H4 (cell line): ENCODE data around the gene KDELR3. TPM values are rescaled to one million over a fixed set of nuclear protein-coding genes. Genes with fewer than 3 reads are reported as not detected.
A peak's percentile ranks its signal among the peaks of the same experiment; 100 is the strongest.
"Not testable (repeated sequence)": the region's sequence is repeated elsewhere in the genome, so short reads cannot be mapped to it uniquely, and the experiment has no call there.

ENCODE experiments used
- DNase-seq: peaks from one replicate; pipeline ENCODE4 v3.0.0-alpha.2; 2015; ENCODE audit warnings: low spot score
- total RNA-seq: library from RNA; depleted of rRNA; stranded (reverse); fragments of >200 nt; shearing (Covaris generic); gene quantifications from 2 replicates; pipeline ENCODE4 v1.2.3, GENCODE V29; 2014

Gene KDELR3
- total RNA-seq, 1 experiment from 2014 or later: 72.8 TPM

DNA sequence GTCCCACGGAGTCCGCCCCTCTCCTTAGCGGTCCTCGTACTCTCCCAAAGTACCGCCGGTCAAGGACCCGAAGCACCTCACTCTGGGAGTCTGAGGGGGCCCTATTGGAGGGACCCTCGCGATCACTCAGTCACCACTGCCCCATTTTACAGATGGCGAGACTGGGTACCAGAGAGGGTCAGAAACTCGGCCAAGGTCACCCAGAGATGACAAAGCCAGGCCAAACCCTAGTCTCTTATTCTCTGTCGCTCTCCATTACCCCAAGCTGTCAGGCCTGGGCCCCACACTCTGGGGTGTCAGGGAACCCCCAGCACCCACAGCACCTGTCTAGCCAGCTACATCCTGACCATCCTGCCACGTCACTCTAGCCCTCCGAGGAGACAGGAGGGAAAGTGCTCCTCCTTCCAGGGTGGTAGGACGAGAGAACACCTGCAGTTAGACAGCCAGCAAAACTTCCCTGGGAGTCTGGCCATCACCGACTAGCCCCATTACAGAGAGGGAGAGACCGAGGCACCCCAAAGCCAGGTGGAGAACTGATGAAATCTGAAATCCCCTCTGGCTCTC is 11.5 kb upstream of the KDELR3 start:
- no peak for DNase-seq

DNA sequence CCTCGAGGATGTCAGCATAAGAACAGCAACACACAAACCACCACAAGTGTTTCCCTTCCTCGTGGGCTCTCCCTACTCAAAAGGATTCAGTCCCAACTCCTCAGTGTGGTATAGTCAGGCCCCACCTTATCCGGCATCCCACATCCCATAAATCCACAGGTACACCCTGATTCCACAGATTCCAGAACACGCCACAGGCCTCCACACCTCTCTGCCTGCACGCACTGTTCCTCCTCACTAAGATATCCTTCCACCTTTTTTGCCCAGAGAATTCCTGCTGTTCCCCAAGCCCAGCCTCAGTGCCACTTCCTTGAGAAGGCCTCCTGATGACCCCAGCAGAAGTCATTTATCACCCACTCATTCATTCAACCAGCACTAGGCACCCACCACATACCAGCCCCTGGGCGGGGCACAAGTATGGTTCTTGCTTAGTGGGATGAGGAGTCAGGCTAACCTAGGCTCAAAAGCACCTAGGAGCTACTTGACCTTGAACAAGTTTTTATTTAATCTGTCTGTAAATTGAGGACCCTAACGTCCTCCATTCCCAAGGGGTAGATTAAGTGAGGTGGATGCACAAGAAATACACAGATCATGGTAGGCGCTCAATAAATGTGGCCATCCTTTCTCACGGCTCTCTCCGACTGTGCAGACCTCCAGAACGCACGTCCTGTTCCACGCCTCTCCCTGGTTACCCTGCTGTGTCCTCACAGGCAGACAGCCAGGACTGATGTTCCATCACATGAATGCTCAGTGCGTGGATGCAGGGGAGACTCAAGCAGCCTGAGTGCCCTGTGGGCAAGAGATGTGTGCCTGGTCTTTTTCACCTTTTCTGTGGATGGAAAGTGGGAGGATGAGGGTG is 10.8 kb upstream of the KDELR3 start:
- no peak for DNase-seq

DNA sequence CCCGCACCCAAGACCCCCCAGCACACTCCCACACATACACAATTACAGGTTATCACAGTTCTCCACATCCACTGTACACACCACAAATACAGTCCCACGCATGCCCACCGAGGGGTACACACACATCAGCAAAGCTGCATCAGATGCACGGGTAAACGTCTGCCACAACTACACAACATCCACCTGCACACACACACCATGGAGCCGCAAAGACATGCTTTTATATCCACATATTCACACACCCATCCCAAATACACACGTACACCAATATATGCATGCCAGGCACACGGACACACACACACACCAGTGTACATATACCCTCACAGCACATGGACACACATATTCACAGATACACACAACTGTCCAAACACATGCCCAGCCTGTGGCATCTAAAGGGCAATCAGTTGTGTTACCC is 7.5 kb upstream of the KDELR3 start:
- no peak for DNase-seq

DNA sequence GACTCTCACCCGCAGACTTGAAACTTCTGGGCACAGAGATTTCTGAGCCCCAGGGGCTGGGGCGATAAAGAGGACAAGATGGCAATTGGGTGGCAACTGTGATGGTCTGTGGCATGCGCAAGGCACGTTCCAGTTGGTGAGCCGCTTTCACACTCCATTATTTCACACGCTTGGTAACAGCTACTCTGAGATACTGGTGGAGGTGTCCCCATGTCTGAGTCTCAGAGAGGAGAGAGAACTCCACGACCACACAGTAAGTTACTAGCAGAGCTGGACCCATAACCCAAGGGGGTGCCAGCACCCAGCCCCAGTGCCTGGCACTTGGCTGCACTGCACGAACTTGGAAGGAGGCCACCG is 6.9 kb upstream of the KDELR3 start:
- no peak for DNase-seq

DNA sequence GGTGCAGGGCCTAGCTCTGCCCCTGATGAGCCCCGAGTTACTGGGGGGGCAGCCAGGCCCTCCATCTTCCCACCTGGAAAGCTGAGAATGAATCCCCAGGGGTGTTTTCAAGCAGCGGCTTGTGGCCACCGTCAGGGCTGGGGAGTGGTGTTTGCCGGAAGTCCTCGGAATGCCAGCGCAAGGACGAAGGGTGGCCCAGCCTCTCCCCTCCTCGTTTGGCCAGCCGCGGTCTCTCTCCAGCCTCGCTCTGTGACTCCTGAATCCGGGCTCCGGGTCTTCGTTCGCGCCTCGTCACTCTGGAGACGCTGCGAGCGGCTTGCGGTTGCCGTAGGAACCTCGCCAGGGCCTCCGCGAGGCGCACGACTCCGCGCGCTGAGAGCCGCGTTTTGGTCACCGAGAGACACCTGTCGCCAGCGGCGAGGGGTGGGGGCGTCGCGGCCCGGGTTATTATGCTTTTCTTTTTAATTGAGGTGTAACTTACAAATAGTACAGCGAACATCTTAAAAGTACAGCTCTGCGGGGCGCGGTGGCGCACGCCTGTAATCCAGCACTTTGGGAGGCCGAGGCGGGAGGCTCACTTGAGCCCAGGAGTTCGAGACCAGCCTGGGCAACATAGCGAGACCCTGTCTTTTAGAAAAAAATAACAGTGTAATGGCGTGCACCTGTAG is 6.3 kb upstream of the KDELR3 start:
- DNase-seq: peak; percentile 86

DNA sequence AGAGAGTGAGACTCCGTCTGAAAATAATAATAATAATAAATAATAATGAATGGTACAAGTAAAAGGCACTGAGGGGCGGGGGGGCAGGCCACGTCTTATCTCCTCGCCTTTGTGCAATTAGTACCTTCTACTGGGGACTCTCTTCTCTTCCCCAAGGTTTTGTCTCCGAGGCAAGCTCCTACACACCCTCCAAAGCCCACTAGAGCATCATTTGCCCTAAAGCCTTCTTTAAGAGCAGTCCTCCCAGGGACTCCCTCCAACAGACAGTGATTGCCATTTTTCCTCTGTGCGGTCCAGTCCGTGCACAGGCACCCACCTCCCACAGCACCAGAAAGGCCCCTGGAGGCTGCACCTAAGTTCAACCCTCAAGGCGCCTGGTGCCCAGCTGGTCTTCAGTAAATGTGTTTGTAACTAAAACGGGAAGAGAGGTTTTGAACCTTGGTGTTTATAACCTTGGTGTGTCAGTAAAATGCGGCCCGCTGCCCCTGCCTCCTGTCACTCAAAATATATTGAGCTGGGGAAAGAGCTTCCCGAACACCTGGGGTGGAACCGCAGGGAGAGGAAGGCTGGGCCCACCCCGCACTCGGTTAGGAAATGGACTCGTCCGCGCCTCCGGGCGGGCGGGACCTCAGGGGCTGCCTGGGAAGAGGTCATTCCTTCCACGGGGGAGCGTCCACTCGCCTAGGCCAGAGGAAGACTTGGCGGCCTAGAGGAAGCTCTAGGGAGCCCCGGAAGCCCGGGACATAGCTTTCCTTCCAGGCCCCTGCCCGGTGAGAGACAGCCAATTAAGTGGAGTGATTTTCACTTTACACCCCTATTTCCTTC is 4.7 kb upstream of the KDELR3 start:
- DNase-seq: no peak

DNA sequence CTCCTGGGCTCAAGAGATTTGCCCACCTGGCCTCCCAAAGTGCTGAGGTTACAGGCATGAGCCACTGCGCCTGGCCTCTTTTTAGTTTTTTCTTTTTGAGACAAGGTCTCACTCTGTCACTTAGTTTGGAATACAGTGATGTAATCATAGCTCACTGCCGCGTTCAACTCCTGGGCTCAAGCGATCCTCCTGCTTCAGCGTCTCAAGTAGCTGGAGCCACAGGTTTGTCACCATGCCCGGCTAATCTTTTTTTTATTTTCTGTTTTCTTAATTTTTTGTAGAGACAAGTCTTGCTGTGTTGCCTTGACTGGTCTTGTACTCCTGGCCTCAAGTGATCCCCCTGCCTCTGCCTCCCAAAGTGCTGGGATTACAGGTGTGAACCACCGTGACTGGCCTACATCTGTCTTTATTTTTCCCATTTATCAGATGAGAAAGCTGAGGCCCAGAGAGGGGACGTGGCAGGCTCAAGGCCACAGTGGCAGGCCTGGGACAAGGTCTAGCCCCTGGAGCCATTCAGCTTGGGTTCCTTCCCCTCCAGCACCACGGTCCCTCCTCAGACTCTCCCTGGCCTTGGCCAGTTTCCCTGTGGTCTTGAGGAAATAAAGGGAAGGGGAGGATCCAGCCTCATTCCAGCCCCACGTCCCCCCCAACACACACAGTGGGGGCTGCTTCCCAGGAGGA is 2.8 kb upstream of the KDELR3 start:
- DNase-seq: no peak

DNA sequence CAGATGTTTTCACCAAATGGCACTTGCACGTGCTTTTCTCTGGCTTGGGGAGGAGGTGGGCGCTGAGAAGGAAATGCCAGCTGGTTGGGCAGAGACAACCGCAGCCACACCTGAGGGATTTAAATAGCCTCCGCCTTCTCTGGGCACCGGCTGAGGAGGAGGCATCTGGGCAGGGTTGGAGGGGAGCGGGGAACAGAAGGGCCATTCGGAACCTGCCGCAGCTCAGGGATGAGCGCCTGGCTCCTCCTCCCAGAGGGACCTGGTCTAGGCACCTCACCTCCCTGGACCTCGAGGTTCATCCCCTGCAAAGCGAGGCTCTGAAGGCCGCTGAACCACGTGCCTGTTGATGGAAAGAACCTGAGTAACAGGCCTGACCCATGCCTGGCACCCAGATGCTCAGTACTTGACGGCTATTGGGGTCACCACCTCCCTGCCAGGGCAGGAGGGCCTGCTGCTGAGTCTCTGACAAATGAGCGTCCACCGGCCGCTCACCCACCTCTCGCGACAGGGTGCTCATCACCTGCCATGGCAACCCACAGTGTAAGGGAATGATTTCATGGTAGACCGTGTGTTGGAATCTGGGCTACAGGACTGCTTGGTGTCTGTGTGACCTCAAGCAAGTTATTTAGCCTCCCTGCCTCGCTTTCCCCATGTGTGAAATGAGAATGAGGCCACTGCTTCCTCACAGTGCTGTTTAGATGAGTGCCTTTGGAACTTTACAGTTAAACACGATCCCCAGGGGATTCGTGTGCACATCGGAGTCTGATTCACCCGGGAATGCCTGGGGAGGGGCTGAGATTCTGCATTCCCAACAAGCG is 2.0 kb upstream of the KDELR3 start:
- DNase-seq: no peak

DNA sequence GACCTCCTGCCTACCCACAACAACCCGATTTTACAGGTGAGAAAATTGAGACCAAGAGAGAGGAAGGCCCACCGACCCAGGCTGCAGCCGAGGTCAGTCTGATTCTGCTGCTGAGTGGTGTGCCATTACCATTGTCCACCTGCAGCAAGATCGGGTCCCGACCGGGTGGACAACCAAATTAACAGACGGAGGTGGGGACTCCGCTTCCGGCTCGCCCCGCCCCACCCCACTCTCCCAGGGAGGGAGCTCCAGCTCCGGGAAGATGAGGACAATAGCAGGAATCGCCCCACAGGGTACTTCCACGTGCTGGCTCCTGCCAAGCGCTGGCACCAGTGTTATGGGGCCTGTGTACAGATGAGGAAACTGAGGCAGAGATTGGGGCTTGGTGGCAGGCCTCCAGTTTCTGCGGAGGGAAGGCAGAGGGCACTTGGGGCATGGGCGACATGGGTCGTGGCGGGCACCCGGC is 425 bp upstream of the KDELR3 start:
- DNase-seq: no peak

DNA sequence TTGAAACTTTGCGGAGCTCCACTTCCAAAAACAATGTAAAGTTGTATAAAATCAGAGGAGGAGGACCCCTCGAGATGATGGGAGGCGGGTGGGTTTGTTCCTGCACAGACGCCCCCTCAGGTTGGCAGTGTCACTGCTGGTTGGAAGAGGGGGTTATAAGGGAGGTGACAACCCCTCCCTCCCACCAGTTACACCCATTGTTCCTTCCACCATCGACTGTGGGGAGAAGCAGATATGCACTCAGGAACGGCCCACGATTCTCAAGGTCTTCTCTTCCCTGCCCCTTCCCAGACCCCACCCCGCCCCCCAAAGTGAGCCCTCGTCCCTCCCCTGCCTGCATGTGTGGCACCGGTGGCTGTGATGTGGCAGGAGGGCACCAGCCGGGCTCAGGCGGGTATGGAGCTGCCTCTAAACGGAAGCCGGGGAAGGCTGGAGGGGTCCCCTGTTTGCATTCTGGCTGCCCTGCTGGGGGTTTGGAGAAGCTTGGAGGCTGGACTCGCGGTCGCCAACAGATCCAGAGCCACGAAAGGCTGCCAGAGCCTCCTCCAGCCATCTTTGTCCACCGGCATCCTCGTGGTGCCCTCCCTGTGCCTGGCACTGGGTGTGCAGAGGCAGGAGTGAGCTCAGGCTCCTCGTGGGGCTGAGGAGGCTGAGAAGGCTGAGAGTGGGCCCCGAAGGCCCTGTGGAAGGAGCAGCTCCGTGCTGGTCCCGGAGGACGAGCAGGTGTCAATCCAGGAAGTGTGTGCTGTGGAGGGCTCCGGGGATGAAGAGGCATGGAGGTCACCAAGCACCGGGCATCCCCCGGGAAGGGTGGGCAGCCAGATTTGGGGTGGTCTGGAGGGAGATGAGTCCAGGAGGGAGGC is 778 bp downstream of the KDELR3 start:
- DNase-seq: no peak

DNA sequence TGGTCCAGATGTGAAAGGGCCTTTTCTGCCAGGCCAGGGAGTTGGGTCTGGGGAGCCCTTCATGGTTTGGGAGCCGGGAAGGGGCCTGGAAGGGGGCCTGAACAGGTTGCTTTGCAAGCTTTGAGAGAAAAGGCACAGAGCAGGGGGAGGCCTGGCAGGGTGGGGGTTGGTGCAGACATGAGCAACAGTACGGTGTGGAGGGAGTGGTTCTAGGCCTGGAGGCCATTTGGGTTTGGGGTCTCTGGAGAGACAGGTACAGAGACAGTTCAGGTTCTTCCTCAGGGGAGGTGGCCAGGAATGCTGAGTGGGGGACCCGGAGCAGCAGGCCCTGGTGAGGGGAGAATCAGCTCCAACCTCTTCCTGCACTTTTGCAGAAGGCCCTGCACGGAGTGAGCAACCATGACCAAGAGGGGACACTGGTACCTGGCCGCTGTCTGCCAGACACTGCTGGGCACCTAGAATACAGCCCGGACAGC is 1.4 kb downstream of the KDELR3 start:
- no peak for DNase-seq

DNA sequence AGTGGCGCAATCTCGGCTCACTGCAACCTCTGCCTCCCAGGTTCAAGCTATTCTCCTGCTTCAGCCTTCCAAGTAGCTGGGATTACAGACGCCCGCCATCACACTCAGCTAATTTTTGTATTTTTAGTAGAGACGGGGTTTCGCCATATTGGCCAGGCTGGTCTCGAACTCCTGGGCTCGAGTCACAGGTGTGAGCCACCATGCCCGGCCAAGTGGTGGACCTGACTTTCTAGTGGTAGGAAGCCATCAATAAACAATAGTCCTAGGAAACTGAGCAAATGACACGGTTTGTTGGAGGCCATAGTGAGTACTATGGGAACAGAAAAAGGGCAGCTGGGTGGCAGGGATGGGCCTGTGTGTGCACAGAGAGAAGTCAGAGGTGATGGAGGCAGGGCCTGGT is 2.3 kb downstream of the KDELR3 start:
- not testable (repeated sequence) for DNase-seq

DNA sequence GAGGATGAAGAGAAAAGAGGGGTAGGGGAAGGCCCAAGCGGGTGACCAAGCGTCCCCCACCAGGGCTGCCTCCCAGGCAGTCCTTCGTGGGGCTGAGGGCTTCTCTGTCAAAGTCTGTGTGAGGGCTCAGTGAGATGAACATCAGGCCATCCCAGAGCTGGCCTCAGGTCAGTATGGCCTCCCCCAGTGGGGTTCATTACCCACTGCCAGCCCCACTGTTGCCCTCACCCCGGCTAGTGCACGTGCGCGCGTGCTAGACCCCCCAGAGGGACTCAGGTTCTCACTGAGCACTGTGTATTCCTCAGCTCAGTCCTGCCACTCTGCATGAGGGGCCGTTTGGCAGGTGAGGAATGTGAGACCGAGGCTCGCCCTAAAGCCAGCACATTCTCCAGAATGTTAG is 3.3 kb downstream of the KDELR3 start:
- DNase-seq: no peak

DNA sequence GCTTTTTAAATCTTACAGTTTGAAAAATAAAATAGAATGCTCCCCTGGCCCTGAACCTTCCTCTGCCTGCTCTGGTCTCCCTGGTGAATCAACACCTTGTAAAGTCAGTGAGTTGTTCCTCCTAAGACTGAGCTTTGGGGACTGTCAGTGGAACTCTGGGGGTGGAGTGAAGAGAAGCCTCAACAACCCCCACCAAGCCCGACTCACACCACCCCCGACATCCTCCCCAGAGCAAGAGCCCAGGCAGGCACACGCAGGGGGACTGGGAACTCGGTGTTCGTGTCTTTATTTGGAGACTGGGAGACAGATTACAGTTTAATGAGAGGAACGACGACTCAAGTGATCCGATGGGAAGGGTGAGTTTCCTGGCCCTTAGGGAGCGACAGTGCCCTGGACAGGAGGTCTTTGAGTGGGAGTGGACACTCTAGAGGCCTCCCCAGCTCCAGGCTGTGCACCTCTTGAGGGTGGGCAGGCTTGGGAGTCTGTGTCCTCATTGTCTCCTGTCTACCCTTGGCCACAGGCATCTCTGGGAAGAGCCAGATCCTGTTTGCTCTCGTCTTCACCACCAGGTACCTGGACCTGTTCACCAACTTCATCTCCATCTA is 6.2 kb downstream of the KDELR3 start:
- DNase-seq: peak; percentile 2

DNA sequence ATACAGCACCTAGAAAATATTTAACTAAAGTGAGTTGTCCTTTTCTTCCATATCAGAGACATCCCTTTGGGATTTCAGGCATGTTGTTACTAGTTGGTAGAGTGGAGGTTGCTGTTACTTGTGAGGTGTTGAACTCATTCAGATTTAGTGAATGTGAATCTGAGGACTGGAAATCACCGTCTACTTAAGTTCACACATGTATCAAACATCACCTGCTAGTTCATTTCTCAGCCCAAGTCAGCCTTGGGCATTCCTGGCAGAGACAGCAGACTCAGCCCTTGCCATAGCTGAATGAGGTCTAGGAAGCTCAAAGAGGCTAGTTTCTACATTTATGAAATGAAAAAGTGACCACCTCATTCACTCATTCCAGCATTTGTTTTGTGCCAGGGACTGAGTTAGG is 9.7 kb downstream of the KDELR3 start:
- DNase-seq: peak; percentile 2

DNA sequence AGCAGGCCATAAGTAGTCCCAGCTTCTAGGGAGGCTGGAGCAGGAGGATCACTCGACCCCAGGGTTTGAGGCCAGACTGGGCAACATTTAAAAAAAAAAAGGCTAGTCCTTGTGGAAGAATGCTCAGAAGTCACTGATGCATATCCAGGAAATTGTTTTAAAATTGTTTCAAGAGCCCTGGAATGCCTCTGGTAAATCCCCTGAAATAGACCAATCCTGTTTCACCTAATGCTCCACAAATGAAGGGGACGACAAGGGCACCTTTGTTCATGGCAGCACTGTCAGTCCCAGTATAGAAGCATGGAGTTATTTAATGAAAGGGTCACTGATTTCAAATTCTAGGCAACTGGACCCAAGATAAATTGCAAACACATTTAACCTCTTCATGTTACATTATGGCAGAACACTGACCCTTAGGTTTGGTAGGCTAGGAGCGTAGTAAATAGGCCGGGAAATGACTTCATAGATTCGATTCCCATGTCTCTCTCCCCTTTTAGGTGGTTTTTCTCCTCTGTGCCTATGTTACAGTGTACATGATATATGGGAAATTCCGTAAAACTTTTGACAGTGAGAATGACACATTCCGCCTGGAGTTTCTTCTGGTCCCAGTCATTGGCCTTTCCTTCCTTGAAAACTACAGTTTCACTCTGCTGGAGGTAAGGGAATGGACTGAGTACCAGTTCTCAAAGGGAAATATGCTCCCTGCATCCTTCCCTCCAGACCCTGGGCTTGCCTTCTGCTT is 11.4 kb downstream of the KDELR3 start:
- no peak for DNase-seq

DNA sequence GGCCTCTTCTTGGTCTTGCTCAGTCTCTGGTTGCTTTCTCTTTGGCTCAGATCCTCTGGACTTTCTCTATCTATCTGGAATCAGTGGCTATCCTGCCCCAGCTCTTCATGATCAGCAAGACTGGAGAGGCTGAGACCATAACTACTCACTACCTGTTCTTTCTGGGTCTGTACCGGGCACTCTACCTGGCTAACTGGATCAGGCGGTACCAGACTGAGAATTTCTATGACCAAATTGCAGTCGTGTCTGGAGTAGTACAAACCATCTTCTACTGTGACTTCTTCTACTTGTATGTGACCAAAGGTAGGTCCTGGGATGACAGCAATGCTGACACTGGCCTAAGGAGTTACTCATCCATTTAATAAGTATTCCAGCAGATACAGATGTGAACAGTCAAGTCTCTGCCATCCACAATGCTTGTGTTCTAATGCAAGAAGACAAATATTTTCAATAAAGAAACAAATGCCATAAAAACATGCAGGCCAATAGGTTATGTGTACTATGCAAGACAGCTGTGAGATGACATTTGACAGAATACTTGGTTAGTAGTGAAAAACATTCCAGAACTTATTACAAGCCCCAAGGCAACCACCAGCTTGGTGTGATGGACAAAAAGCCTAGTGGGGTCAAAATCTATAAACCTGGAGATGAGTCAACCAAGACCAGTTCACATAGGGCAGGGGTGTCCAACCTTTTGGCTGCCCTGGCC is 13.4 kb downstream of the KDELR3 start:
- no peak for DNase-seq

DNA sequence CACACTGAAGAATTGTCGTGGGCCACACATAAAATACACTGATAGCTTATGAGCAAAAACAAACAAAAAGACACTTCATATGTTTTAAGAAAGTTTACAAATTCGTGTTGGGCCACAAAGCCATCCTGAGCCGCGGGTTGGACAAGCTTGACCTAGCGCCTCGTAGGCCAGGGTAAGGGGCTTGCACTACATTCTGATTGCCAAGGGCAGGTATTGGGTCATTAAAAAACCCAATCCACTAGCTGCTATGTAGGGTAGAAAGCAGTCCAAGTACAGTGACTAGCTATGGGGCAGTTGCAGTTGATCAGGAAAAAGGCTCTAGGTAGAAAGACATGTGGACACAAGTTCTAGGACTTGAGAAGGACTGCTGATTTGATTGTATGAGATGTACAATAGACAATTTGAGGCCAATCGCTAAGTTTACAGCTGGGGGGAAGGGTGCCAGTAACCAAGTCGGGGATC is 14.0 kb downstream of the KDELR3 start:
- DNase-seq: no peak
